H1 (cell line): ENCODE data around the gene MROH8. TPM values are rescaled to one million over a fixed set of nuclear protein-coding genes. Genes with fewer than 3 reads are reported as not detected.

ENCODE experiments used
- CTCF ChIA-PET: fragments of 300-600 bp; sonication (Branson Sonifier 250); formaldehyde crosslinking; loops from one replicate; lab custom pipeline; 2021; ENCODE audit not compliant: partially characterized antibody; lab: Charles Lee
- POLR2A ChIA-PET: fragments of 300-600 bp; sonication (Branson Sonifier 250); formaldehyde crosslinking; loops from one replicate; lab custom pipeline; 2021; ENCODE audit warnings: inconsistent platforms; ENCODE audit not compliant: partially characterized antibody; lab: Charles Lee
- DNase-seq, 2 experiments: peaks; one replicate each; pipeline versions ENCODE4 v3.0.0 to v3.0.0-alpha.2; 2010 to 2022; ENCODE audit warnings: low spot score in 2 of 2, low read depth in 1 of 2, mixed read lengths in 1 of 2
- FAIRE-seq: peaks from 2 replicates; lab custom pipeline; 2011; peaks lifted over from hg19 to GRCh38; lab: Jason Lieb, UNC
- H2AFZ ChIP-seq: 2 replicates; pipeline ENCODE4 v1.8.1; 2012; ENCODE audit warnings: low read length, inconsistent platforms
- H2AK5ac ChIP-seq: 2 replicates; pipeline ENCODE4 v1.6.1; 2013; ENCODE audit warnings: low read depth, low read length
- H2BK120ac ChIP-seq: replicated peaks from 2 replicates; pipeline ENCODE3; 2013; ENCODE audit warnings: low read depth, low read length, inconsistent platforms
- H2BK12ac ChIP-seq: 2 replicates; pipeline ENCODE4 v1.6.1; 2013; ENCODE audit warnings: low read depth, low read length
- H2BK15ac ChIP-seq: 2 replicates; pipeline ENCODE4 v1.6.1; 2013; ENCODE audit warnings: low read length
- H2BK20ac ChIP-seq: 2 replicates; pipeline ENCODE4 v1.6.1; 2013; ENCODE audit warnings: low read length
- H2BK5ac ChIP-seq: 2 replicates; pipeline ENCODE4 v1.6.1; 2013; ENCODE audit warnings: low read depth, low read length
- H3K14ac ChIP-seq: 2 replicates; pipeline ENCODE4 v1.6.1; 2013; ENCODE audit warnings: inconsistent platforms; ENCODE audit not compliant: insufficient read length
- H3K18ac ChIP-seq: 2 replicates; pipeline ENCODE4 v1.6.1; 2013; ENCODE audit warnings: low read length; ENCODE audit errors: extremely low read depth
- H3K23ac ChIP-seq: 2 replicates; pipeline ENCODE4 v1.6.1; 2013; ENCODE audit warnings: inconsistent platforms; ENCODE audit not compliant: insufficient read length
- H3K23me2 ChIP-seq: 2 replicates; pipeline ENCODE4 v1.6.1; 2013; ENCODE audit warnings: low read depth, low read length
- H3K27ac ChIP-seq: 2 replicates; pipeline ENCODE4 v1.6.1; 2011; ENCODE audit warnings: low read depth, low read length, inconsistent platforms
- H3K27me3 ChIP-seq, 4 experiments: replicated peaks in 1 of 4; 1 replicate in 1 of 4; 2 replicates in 3 of 4; pipeline versions ENCODE4 v1.6.1 to v1.8.1; 2011 to 2013; ENCODE audit warnings: low read length in 3 of 4, mild to moderate bottlenecking in 3 of 4, inconsistent platforms in 2 of 4, mixed read lengths in 2 of 4, moderate library complexity in 1 of 4; ENCODE audit not compliant: control insufficient read depth in 3 of 4, insufficient read depth in 3 of 4; ENCODE audit errors: extremely low read depth in 1 of 4
- H3K36me3 ChIP-seq, 4 experiments: 2 replicates each; pipeline versions ENCODE4 v1.6.1 to v1.8.1; 2011 to 2013; ENCODE audit warnings: mild to moderate bottlenecking in 4 of 4, low read length in 3 of 4, moderate library complexity in 2 of 4, control low read depth in 1 of 4, inconsistent platforms in 1 of 4; ENCODE audit not compliant: insufficient read depth in 4 of 4, control insufficient read depth in 2 of 4
- H3K4ac ChIP-seq: replicated peaks from 2 replicates; pipeline ENCODE3; 2013; ENCODE audit warnings: low read length, low read depth, mixed read lengths, inconsistent platforms; ENCODE audit not compliant: insufficient read length
- H3K4me1 ChIP-seq, 4 experiments: replicated peaks in 1 of 4; 1 replicate in 1 of 4; 2 replicates in 3 of 4; pipeline versions ENCODE4 v1.6.1 to v1.8.1; 2011 to 2013; ENCODE audit warnings: low read length in 3 of 4, inconsistent platforms in 2 of 4, mixed read lengths in 1 of 4; ENCODE audit not compliant: insufficient read depth in 4 of 4, control insufficient read depth in 3 of 4
- H3K4me2 ChIP-seq, 2 experiments: 2 replicates each; pipeline versions ENCODE4 v1.6.1 to v1.8.1; 2011 to 2013; ENCODE audit warnings: low read depth in 2 of 2, low read length in 2 of 2, control low read depth in 1 of 2, inconsistent platforms in 1 of 2, mild to moderate bottlenecking in 1 of 2; ENCODE audit not compliant: insufficient read depth in 1 of 2
- H3K4me3 ChIP-seq, 4 experiments: fragments of 200-600, 300-600 bp in 1 of 4; sonication (generic), shearing (Covaris generic), sonication (Bioruptor Twin) in 1 of 4; 2 replicates each; pipeline versions ENCODE4 v1.5.1 to v1.8.1; 2011 to 2016; ENCODE audit warnings: low read length in 4 of 4, low read depth in 3 of 4, control low read depth in 2 of 4, inconsistent platforms in 2 of 4, mild to moderate bottlenecking in 2 of 4, mixed read lengths in 1 of 4, moderate library complexity in 1 of 4; ENCODE audit not compliant: insufficient read depth in 2 of 4; ENCODE audit errors: extremely low read depth in 1 of 4
- H3K56ac ChIP-seq: replicated peaks from 2 replicates; pipeline ENCODE3; 2013; ENCODE audit warnings: low read depth, mild to moderate bottlenecking, mixed read lengths, low read length, inconsistent platforms; ENCODE audit not compliant: insufficient read length
- H3K79me1 ChIP-seq: 2 replicates; pipeline ENCODE4 v1.6.1; 2013; ENCODE audit warnings: low read depth, low read length, control low read depth
- H3K79me2 ChIP-seq, 2 experiments: 2 replicates each; pipeline versions ENCODE4 v1.6.1 to v1.8.1; 2012 to 2013; ENCODE audit warnings: low read length in 2 of 2, mild to moderate bottlenecking in 2 of 2, inconsistent platforms in 1 of 2; ENCODE audit not compliant: insufficient read depth in 2 of 2, control insufficient read depth in 1 of 2
- H3K9ac ChIP-seq, 4 experiments: replicated peaks in 1 of 4; 1 replicate in 1 of 4; 2 replicates in 3 of 4; pipeline versions ENCODE4 v1.6.1 to v1.8.1; 2011 to 2013; ENCODE audit warnings: low read depth in 3 of 4, low read length in 3 of 4, control low read depth in 2 of 4, mild to moderate bottlenecking in 2 of 4, moderate library complexity in 2 of 4, inconsistent platforms in 1 of 4; ENCODE audit errors: extremely low read depth in 1 of 4
- H3K9me3 ChIP-seq, 2 experiments: 2 replicates each; pipeline versions ENCODE4 v1.6.1 to v1.8.1; 2012 to 2013; ENCODE audit warnings: mild to moderate bottlenecking in 2 of 2, moderate library complexity in 2 of 2, control low read depth in 1 of 2, inconsistent platforms in 1 of 2, low read depth in 1 of 2, low read length in 1 of 2, mixed read lengths in 1 of 2; ENCODE audit not compliant: insufficient read depth in 2 of 2
- H4K20me1 ChIP-seq, 2 experiments: replicated peaks in 1 of 2; 2 replicates each; pipeline versions ENCODE3 to v1.8.1; 2011 to 2013; ENCODE audit warnings: inconsistent platforms in 2 of 2, low read length in 2 of 2, mild to moderate bottlenecking in 1 of 2; ENCODE audit not compliant: insufficient read depth in 2 of 2, control insufficient read depth in 1 of 2
- H4K5ac ChIP-seq: 2 replicates; pipeline ENCODE4 v1.6.1; 2013; ENCODE audit warnings: low read length, low read depth, mixed read lengths, inconsistent platforms; ENCODE audit not compliant: insufficient read length
- H4K8ac ChIP-seq: 2 replicates; pipeline ENCODE4 v1.8.0; 2013; ENCODE audit warnings: mild to moderate bottlenecking, moderate library complexity, low read length, inconsistent platforms; ENCODE audit not compliant: insufficient read depth; ENCODE audit errors: extremely low read depth
- H4K91ac ChIP-seq: replicated peaks from 2 replicates; pipeline ENCODE3; 2013; ENCODE audit warnings: low read length, mixed read lengths, inconsistent platforms; ENCODE audit not compliant: insufficient read length
- BCL11A ChIP-seq, 2 experiments: IDR thresholded peaks; one replicate each; pipeline ENCODE4 v1.6.1; 2011; ENCODE audit warnings: low read depth in 2 of 2, low read length in 2 of 2, mild to moderate bottlenecking in 2 of 2
- CBX5 ChIP-seq: fragments of 300-800, 300-1000 bp; sonication (generic); IDR thresholded peaks from 2 replicates; pipeline ENCODE4 v1.7.1; 2016; ENCODE audit warnings: antibody characterized with exemption, low read length, low read depth
- CBX8 ChIP-seq: fragments of 300-800, 300-1000 bp; sonication (generic); IDR thresholded peaks from 2 replicates; pipeline ENCODE4 v1.7.1; 2016; ENCODE audit warnings: low read depth, low read length, borderline replicate concordance
- CEBPB ChIP-seq: IDR thresholded peaks from 2 replicates; pipeline ENCODE4 v1.6.1; 2012; ENCODE audit warnings: low read depth, low read length
- CHD1 ChIP-seq: IDR thresholded peaks from 2 replicates; pipeline ENCODE4 v1.6.1; 2012; ENCODE audit warnings: low read depth, low read length, improper control_type of control experiment
- FOSL1 ChIP-seq: IDR thresholded peaks from 2 replicates; pipeline ENCODE4 v1.6.1; 2011; ENCODE audit warnings: mild to moderate bottlenecking, low read depth, low read length, moderate library complexity; ENCODE audit not compliant: insufficient read depth
- POLR2A ChIP-seq, 2 experiments: IDR thresholded peaks; 1 replicate in 1 of 2; 2 replicates in 1 of 2; pipeline ENCODE4 v1.6.1; 2011; ENCODE audit warnings: low read depth in 2 of 2, low read length in 2 of 2, mild to moderate bottlenecking in 2 of 2; ENCODE audit errors: control extremely low read depth in 1 of 2
- SAP30 ChIP-seq: fragments of 300-600 bp; sonication (generic); IDR thresholded peaks from 2 replicates; pipeline ENCODE4 v1.7.1; 2012; ENCODE audit warnings: low read length, moderate library complexity, mild to moderate bottlenecking, inconsistent platforms; ENCODE audit not compliant: insufficient read depth, insufficient replicate concordance
- SP4 ChIP-seq: IDR thresholded peaks from 2 replicates; pipeline ENCODE4 v1.6.1; 2012; ENCODE audit warnings: low read length, inconsistent platforms
- WGBS, 2 experiments: shearing (Covaris generic) in 1 of 2; methylation state at CpG; one replicate each; pipeline versions ENCODE4 v1.1.6 to v1.1.7; 2013 to 2015; ENCODE audit warnings: low lambda C conversion rate in 2 of 2, mixed read lengths in 2 of 2, inconsistent platforms in 1 of 2, low coverage in 1 of 2, missing lambda C conversion rate in 1 of 2; ENCODE audit not compliant: insufficient replicate concordance in 2 of 2, insufficient coverage in 1 of 2, insufficient read length in 1 of 2; ENCODE audit errors: extremely low coverage in 1 of 2, missing lambda C conversion rate in 1 of 2; 5-methylcytosine and 5-hydroxymethylcytosine counted together
- polyA plus RNA-seq, 7 experiments: library from polyadenylated mRNA; depleted of rRNA in 3 of 7; stranded (reverse) in 5 of 7; unstranded in 2 of 7; fragments of >200 nt in 5 of 7; fragments of 200-250 nt in 2 of 7; gene quantifications; 1 replicate in 5 of 7; 2 replicates in 1 of 7; 4 replicates in 1 of 7; pipeline versions ENCODE4 v1.2.1 to v1.2.3, GENCODE V29; 2011 to 2013; ENCODE audit warnings: missing spikeins in 2 of 7, mixed read lengths in 2 of 7
- total RNA-seq: library from RNA; stranded (reverse); fragmentation: NEBNext Ultra II Directional; extraction: Animal tissue kit (Norgen Biotek cat#: 25700); gene quantifications from 2 replicates; pipeline ENCODE4 v1.2.1, GENCODE V29; 2021
- TF ChIP-seq, protein P1 (sequence below): IDR thresholded peaks from 2 replicates; pipeline ENCODE4 v1.6.1; 2011; ENCODE audit warnings: low read depth, mild to moderate bottlenecking, low read length; ENCODE audit not compliant: insufficient read depth

MROH8 gene
- total and polyA plus RNA-seq, 2 of the 8 experiments (the other 6 are each of a cell fraction or from before 2014, with no cell fraction given): 0.50 to 0.86 TPM

DNA sequence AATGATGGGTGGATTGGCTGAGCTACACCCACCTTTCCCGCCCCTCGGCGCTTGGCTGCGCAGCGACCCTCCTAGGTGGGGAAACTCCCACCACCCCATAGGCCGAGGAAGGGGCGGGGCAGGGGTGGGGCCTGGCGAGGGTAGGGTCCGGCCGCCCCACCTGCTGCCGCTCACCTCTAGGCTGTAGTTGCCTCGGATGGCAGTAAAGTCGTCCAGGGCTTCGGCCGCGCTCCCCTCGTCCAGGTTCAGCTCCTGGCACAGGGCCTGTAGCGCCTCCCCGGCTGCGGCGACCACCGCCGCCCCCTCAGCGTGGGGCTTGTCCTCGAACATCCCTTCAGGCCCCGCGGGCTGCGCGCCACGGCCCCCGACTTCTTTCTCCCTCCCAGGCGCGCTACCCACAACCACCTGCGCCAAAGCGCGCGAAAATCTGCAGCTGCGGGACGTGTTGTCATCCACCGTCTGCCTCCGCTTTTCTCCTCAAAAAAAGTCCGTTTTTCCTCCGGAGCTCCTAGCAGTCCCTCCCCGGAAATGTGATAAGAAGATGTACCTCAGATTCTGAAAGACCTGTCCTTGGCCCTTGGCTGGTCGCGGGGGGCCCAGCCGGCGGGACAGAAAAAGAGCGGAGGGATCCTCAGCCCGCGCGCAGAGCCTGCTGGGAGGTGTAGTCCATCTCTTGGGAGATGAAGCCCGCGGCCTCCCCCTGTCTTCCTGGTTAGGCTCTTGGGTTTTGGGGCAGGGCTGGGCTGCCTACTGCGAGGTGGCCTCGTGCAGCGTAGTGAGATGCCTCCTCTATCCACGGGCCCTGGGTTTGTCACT is 83.5 kb downstream of the MROH8 start, which contains the start of gene RBL1:
Gene RBL1, minus strand, starts transcription at position 399 of the 816 bp plus-strand sequence. Its CDS starts 69 bp downstream, at position 330.
- ChIA-PET CTCF (interaction anchor here (0.6 to 1.5 kb wide), 10 partner anchors 14 to 177 kb away, joined by 3 to 7 read pairs (median 3); no protein-coding TSS in a partner anchor), POLR2A (interaction anchor here (0.9 to 5.8 kb wide), 12 partner anchors 11 to 83 kb away, joined by 3 to 51 read pairs (median 4); partner anchors contain the start of genes MROH8 and RPN2)
- FAIRE-seq (no peak), DNase-seq (peak; percentile 79 to 95)
- Histone ChIP-seq H2BK120ac (peak within 1 kb of the TSS; percentile 69), H3K27me3 (no peaks in the 10 kb centered on the region), H4K91ac (peak within 1 kb of the TSS; percentile 97), H3K23me2 (peaks cover 4% of the 10 kb centered on the region), H2BK15ac (peak within 1 kb of the TSS; percentile 83), H2BK5ac (peak within 1 kb of the TSS; percentile 97), H2BK20ac (no peak within 1 kb of the TSS; the same call in 1 of the 2 replicates), H3K79me1 (0 out of 2 replicates have a peak, but pooled peaks cover 5% of the 10 kb centered on the region), H2AFZ (peak within 1 kb of the TSS; percentile 97), H2BK12ac (peak within 1 kb of the TSS; percentile 90), H3K18ac (peak within 1 kb of the TSS; percentile 98), H2AK5ac (peak within 1 kb of the TSS; percentile 87; the same call in 1 of the 2 replicates), H3K14ac (no peak within 1 kb of the TSS), H3K4me1 (peaks cover 0 to 11% (median 5%) of the 10 kb centered on the region in 4 experiments; a peak in 4 of 7 replicates), H3K27ac (peak within 1 kb of the TSS; percentile 98), H3K4me3 (peak within 1 kb of the TSS; percentile 60 to 75 (median 72)), H3K79me2 (peaks cover 0 to 30% of the 10 kb centered on the region in 2 experiments; a peak in 2 of 4 replicates), H3K9me3 (no peaks in the 10 kb centered on the region), H3K56ac (peak within 1 kb of the TSS; percentile 92), H3K36me3 (peaks cover 0 to 3% (median 0%) of the 10 kb centered on the region in 4 experiments; a peak in 1 of 8 replicates), H4K5ac (peak within 1 kb of the TSS; percentile 94), H4K20me1 (no peaks in the 10 kb centered on the region), H4K8ac (peak within 1 kb of the TSS; percentile 100), H3K4me2 (peak within 1 kb of the TSS; percentile 74 to 75), H3K23ac (no peak within 1 kb of the TSS), H3K4ac (peak within 1 kb of the TSS; percentile 27), H3K9ac (peak within 1 kb of the TSS; percentile 94 to 99 (median 99))
- 3% methylated on average over 50 of the region's 58 CpGs; no CpG with 5 or more reads in 1 of the 2 experiments for whole genome bisulfite sequencing, 2 experiments
- TF ChIP-seq BCL11A (IDR thresholded peaks at IDR 0.05; ENCODE audit: low read depth in 2 of 2, low read length in 2 of 2) (no peak), SP4 (no peak), SAP30 (no peak), CBX5 (no peak), CBX8 (no peak), CHD1 (no peak), CEBPB (no peak), POLR2A (IDR thresholded peaks at IDR 0.05; ENCODE audit: control extremely low read depth in 1 of 2, low read depth in 2 of 2, low read length in 2 of 2) (peak; percentile 97), FOSL1 (no peak)
- TF ChIP-seq, protein P1, sequence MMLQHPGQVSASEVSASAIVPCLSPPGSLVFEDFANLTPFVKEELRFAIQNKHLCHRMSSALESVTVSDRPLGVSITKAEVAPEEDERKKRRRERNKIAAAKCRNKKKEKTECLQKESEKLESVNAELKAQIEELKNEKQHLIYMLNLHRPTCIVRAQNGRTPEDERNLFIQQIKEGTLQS: peak; percentile 3; the same call in 1 of the 2 replicates
